HS-27A (cell line): ENCODE data around the gene CCDC187.

Experiments
- DNase-seq: peaks from one replicate; pipeline ENCODE4 v3.0.0-alpha.2; 2012; ENCODE audit warnings: low read depth, missing footprints

The CCDC187 gene

DNA sequence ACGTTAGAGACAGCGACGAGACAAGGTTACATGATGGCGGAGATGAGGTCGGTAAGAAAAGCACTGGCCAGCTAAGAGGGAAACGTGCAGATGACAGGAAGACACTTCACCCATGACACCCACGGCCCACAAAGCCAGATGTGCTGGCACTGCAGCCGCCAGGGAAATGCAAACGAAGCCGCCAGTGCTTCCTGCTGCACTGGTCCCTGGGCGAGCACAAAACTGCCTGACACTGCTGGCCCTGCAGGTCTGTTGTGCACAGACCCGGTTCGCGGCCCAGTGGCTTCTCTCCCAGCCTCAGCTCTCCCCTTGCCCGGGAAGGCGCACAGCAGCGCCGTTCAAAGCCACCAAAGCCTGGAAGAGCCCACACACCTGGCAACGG lies 78.5 kb downstream of the CCDC187 start:
- no peak for DNase-seq

DNA sequence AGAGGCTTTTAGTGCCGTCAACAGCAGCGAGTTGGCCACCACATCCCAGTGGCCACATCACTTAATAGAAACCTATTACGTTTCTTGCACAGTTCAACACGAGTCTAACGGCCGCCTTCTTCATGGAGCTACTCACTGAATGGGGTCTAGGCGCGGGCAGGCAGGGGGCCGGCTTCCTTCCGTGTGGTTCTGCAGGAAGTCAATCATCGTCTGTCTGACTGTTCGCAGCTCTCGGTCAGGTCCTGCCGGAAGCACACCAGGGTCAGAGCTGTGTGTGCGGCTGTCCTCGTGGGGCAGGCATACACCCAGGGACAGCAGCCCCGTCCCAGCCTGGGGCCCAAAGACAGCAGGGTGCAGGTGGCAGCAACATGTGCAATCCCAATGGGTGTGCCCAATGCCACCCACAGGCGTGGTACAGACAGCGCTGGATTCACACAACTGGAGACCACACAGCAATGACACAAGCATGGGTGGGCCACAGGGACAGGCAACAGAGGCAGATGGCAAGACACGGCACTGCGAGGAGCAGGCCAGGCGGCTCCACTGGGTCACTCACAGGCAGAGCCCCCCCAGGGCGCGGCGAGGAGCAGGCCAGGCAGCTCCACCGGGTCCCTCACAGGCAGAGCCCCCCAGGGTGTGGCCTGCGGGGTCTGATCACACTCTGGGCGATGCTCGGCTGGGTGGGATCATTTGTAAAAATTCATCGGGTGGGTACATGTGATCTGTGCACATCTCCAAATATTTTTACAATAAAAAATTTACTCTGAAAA lies 79.8 kb downstream of the CCDC187 start:
- DNase-seq, result no peak

DNA sequence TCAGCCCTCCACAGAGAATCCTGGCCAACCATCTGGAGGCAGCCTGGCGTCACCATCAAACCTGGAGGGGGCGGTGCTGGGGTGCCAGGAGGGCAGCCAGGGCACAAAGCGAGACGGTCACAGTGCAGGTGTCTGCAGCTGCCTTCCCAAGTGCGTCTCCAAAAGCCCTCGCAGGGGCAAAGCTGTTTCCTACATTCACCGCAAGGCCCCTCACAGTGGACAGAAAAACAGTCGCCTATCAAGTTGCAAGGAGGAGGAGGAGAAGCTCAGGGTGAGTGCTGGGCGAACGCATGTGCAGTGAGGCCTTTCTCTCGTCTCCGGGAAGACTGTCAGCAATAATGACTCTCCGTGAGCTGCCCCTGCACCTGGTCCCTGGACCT lies 81.0 kb downstream of the CCDC187 start:
- no peak for DNase-seq

DNA sequence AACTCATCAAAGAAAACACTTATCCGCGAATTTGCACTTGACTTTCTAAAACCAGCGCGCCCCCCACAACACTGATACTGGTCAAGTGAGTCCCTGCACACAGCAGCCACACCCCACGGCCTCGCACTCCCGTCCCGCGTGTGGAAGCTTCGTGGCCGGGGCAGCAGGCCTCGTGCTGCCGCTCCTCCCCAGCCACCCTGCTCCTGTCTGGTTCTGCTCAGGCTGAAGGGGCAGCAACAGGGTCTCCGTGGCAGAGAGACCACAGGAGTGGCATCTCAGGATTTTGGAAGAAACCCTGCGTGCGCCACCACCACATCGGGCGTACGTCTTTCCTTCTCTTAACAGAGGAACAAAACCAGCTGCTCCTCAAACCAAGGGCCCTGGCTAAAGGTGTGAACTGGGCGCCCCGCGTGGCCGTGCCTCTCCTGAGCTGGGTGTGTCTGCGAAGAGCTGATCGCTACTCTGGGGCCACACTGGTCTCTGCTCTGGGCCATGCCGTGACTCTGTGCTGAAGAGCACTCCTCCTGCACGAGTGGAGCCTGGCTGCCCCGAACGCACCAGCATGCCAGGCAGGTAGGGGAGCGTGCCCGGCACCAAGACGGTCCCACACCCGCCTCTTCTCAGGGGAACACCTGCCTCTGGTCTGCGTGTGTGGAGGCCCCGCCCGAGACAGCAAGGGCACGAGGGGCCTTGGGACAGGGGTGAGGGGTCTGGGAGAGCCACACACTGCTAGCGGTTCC lies 81.6 kb downstream of the CCDC187 start:
- no peak for DNase-seq

DNA sequence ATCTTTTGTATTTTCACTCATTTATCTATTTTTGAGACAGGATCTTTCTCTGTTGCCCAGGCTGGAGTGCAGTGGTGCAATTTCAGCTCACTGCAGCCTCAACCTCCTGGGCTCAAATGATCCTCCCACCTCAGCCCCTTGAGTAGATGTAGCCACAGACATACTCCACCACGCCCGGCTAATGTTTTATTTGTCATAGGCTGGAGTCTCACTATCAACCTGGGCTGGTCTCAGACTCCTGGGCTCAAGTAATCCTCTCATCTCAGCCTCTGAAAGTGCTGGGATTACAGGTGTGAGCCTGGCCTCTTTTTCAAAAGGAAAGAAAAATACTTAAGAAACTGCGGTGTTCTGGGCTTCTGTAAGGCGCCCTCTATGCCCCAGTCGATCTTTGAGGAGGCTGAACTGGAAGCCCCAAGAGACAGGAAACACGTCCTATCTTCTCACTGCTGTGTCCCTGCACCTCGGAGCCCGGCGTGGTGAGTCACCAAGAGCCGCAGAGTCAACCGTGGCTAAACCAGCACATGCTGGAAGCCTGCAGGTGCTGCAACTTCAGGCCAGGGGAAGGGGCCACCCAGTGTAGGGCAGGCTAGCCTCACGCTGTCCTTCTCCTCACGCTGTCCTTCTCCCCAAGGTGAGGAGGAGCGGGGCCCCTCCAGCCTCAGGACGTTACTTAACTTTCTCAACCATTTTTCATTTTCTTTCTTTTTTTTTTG lies 83.7 kb downstream of the CCDC187 start:
- DNase-seq, result no peak

DNA sequence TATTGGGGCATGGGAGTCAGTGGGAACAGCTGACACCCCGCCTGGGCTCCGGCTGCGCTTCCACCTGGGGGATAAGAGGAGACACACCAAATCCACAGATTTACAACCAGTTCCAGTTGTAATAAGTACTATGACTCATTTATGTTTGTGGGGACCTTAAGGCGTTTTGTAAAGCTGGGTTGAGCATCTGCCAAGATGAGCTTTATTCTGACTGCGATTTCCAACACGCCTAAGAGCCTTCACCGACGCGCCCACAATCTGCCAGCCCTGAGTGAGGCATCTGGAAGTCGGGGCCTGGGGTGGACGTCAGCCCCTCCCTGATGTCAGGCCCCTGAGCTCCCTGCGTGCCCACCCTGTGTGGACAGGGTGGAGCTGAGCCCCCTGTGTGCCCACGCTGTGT lies 84.6 kb downstream of the CCDC187 start:
- no peak for DNase-seq

DNA sequence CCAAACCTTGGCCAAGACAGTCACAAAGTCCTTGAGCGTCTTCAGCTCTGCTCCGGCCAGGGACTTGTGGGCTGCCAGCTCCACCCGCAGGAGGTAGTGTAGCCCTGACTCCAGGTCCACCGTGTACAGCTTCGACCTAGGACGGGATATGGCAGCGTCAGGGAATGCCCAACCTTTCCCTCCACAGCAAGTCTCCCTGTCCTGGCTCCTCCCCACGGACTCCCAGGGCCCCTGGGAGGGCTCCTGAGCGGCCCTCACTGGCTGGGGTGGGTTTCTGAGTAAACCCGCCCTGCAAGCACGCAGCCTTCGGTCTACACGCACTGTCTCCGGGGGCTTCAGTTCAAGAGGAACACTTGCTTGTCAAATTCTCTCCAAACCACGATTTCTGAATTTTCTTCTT lies 85.2 kb downstream of the CCDC187 start:
- no peak for DNase-seq

DNA sequence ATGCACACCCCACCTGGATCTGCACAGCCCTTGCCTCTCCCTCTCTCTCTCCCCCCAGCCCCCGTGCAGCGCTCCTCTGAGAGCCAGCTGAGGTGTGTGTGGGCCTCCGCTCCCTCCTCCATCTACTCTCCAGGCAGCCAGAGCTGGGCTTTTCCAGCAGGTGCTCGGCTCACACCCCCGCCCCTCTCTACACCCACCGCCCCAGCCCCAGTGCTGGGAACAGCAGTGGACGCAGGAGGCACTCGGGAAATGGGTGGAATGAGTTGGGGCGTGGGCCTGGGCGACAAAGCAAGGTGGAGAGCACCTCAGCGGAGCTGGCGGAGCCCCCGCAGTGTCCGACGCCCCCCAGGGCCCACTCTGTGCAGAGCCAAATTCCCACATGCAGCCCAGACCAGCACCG lies 85.6 kb downstream of the CCDC187 start:
- DNase-seq, result no peak

DNA sequence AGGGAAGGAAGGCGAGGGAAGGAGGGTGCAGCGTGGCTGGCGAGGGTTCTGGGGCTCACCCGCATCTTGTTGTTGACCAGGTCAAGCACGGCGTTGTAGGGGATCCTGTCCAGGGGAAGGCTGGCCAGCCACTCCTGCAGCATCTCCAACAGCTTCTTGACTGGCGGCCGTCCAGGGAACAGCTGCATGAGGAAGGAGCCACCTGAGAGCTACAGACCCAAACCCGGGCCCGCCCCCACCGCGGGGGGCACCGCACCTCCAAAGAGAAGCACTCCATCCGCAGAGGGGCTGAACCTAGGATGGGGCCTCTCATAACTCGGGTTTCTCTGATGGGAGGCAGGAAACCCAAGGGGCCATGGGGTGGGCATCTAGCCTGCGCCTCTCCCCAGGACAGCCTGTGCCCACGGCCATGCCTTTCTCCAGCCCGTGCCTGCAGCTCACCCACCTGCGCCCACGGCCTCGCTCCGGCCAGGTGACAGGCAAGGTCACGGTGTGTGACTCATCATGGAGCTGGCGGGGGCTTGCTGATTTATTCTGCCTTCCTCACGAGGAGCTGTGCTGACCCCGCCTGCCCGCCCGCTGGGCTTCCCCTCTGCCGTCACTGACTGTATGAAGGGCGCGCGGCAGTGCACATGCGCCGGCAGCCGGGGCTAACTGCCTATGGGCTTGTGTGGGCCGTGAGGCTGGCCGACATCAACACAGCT lies 87.2 kb downstream of the CCDC187 start:
- no peak for DNase-seq

DNA sequence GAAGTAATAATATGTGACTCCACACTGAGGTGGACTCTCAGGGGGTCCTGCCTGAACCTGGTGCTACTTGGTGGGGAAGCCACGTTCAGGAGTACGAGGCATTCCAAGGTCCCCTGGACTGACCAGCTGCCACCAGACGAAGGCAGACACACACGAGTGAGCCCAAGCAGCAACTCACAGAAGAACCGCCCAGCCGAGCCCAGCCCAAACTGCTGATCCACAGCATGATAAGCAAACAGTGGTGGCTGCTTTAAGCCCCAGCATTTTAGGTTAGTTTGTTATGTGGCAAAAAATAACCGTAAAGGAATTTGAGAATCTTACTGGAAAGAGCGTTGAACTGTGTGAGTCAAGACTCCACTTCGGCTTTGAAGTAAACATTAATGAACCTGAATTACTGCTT lies 90.2 kb downstream of the CCDC187 start:
- no peak for DNase-seq

DNA sequence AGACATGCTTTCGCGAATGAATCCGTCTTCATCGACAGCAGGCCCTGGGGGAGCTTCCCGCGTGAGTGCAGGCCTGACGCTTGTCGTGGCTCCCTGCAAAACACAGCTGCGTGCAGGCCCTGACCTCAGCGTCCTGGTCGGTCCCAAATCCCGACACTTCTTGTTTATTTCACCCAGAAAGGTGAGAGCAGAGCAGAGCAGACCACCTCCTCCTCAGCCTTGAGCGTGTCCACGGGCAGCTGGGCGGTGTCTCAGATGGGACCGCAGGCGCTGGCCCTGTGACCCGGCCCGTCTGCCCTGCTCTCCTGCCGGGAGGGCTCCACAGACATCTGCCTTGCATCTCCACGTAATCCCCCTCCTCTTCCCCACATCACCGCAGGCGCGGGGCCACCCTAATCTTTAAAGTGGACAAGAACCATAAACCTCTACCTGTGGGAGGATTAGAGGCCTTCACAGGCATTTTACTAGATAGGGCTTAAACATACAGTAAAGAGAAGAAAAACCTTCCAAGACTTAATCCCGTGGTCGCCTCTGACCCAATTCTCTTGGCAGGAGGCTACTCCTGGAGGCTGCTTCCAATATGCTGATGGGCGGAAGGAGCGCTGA lies 91.4 kb downstream of the CCDC187 start:
- no peak for DNase-seq

DNA sequence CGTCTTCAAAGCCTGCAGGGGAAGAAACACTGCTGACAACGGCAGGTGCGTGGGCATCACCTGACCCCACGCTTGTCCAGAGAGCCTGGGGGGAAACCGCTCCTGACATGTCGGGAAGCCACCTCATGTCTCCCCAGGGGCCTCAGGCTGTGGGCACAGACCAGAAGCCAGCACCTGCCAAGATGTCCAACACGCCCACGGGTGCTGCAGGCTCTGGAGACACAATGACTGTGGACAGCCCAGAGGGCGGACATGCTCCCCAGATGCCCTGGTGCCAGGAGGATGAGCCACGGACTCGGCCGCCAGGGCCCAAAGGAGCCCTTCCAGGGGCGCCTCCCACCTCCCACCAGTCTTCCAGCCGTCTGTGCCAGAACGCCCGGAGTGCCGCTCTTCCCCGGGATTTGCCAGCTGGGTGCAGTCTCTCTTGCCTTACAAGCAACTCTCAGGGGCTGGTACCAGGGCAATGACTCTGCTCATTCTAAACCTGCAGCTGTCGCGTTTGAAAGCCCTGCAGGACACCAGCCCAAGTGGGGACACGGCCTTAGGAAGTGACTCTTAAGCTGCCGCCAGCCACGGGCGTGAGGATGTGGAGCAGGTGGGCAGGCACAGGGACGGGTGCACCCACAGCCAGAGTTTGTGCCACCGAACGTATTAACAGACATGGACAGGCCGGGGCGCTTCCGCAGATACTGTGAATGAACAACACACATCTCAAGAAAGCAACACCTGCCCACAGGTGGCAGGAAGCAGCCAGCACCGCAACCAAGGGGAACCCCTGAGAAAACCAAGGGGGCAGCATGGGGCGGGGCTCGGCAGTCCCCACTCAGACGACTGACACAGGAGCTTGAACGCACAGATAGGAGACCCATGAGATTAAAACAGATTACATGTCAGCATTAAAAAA lies 92.2 kb downstream of the CCDC187 start:
- no peak for DNase-seq

DNA sequence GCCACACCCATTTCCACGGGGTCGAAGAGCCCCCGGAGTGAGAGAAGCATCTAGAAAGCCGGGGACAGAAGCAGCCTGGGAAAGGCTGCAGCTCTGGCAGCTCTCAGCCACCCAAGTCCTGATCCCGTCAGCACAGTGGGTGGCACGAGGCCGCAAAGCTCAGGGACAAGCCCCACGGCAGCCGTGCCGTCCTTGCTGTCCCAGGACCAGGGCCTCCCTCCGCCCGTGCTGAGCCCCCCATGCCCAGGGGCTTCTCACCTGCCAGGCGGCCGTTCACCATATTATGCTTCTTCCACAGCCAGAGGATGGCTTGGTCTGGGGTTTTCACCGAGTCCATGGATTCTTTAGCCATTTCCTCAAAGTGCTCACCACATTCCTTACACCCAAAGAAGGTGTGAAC lies 92.9 kb downstream of the CCDC187 start:
- DNase-seq, result no peak

DNA sequence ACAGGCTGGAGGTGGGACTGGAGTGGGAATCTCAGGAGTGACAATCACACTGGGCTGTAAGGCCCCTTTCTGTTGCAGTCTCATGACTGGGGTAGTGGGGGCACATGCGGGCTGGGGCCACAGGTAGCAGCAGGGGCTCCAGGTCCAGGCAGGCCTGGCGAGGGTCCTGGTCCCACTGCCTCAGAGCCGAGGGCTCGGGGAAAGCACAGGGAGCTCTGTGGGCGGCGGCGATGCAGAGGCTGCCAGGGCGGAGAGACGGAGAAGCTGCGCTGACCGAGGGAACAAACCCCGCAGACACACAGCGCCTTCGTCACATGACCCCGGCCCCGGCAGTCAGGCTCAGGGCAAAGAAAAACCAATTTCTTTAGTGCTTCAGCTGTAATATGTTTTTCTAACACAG lies 93.6 kb downstream of the CCDC187 start:
- no peak for DNase-seq

DNA sequence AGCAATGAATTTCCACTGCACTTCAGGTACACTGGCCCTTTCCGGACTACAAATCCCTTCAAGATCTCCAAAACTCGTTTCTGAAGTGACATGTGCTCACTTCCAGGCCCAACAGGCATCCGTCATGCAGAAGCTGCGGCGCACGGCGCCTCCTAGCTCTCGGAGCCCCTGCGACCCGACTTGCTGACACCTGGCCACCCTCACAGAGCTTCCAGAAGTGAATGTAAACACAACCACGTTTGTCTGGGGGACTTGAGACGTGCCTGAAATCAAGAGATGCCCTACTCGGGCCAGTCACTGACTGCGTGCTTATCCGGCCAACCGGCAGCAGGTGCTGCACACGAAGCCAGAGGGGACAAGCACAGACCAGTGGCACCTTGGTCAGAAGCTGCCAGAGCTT lies 94.1 kb downstream of the CCDC187 start:
- no peak for DNase-seq

DNA sequence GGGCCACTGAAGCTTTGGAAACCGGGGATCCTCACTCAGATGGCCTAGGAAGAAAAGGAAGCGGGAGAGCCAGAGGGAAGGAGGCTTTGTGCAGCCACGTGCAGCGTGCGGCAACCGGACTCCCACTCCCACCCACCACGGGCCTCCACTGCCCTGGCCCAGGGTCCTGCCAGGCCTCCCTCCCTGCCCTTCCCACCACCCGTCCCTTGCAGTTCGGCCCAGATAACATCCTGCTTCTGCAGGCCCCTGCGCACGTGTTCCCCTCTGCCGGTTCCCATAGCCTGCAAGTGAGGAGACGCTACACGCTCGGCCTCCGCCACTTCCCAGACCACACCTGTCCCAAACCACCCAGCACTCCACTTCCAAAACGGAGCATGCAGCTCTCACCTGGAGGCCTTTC lies 94.7 kb downstream of the CCDC187 start:
- no peak for DNase-seq

DNA sequence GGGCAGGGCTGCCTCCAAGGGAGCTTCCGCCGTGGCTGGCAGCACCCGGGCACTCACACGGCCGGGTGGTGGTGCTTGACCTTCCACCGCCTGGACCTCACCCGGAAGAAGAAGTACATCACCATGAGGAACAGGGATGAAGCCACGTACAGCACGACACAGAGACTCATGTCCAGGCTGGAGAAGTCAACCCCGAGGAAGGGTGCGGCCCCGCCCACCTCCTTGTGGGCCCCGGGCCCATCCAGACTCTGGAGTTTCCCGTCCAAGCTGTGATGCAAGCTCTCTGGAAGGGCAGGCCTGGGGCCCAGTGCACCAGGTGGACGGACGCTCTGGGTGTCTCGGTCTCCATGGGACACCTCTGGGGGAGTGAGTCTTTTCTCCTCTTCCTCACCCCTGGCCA lies 95.2 kb downstream of the CCDC187 start:
- DNase-seq, result no peak

DNA sequence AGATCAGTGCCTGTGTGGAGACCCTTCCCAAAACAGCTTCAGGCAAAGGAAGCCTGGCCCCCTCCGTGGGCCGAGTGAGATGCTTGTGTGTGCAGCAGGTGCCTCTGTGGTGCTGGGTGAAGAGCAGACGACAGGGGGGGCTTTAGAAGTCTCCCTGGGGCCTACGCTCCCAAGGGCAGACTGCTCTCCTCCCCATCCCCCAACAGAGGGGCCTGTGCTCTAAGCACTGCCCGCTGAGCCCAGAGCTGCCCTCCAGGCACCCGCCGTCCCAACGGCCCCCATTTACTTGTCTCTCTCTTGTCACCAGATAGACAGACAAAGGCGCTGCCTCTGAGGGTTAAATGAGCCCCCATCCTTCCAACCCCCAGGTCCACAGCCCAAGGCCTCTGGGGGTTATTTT lies 96.3 kb downstream of the CCDC187 start:
- no peak for DNase-seq

DNA sequence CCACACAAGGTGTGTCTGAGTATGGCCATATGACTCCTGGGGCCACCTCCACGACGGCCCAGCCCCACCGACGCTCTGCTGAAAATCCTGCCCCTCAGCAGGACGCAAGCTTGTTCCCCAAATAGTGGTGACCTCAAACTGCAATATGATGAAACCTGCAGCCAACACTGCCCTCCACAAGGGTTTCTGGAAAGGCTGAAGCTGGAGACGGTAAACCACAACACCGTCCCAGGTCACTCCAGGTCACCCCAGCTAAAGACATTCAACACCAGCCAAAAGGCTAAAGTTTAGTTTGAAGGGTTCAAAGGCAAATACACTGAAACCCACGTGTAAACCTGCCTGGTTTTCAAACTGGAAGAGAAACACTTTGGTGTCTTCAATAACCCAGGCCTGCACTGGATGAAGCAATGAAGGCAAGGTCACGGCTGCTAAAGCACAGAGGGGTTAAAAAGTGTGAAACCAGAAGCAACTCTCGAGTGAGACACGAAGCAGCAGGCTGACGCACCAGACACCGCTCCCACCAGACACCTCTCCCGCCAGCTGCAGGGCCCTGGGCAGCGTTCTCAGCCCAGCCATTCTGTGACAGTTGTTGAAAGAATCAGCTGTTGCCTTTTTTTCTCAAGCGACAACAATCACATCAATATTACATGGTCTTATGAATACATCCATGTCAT lies 97.2 kb downstream of the CCDC187 start:
- DNase-seq, result no peak

DNA sequence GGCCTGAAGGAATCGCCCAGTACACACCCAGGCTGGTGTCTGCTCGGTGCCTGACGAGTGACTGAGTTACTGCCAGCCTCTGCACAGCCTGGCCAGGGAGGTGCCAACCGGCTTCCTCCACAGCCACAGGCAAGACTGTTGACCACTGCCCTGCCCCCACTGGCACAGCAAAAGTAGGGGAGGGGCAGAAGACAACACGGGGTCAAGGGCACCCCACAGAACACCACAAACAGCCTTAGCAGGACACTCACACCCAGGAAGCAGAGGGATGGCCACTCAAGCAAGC lies 98.2 kb downstream of the CCDC187 start:
- no peak for DNase-seq
